HG02938 (cell line): ENCODE measurements around the gene GPR146.
"Not testable (repeated sequence)": the region's sequence is repeated elsewhere in the genome, so short reads cannot be mapped to it uniquely, and the experiment has no call there.

ENCODE experiments used
- ATAC-seq: cut with Tn5 transposase; IDR thresholded peaks from one replicate; pipeline ENCODE4 v1.9.1; 2021; ENCODE audit warnings: mild to moderate bottlenecking, moderate library complexity; ENCODE audit not compliant: unreplicated experiment

Gene GPR146

GRCh38 chr7:1074018-1074417 is 29.7 kb downstream of the GPR146 start:
- ATAC-seq: not testable (repeated sequence)

GRCh38 chr7:1074593-1075431 is 30.5 kb downstream of the GPR146 start:
- no peak for ATAC-seq

GRCh38 chr7:1076184-1077072 is 32.1 kb downstream of the GPR146 start:
- no peak for ATAC-seq

- no peak for ATAC-seq
These were observed 34.2 kb downstream of the GPR146 start for GRCh38 chr7:1078519-1078918.

- no peak for ATAC-seq
These were observed 34.6 kb downstream of the GPR146 start for GRCh38 chr7:1078985-1079384.

- no peak for ATAC-seq
These were observed 35.2 kb downstream of the GPR146 start for GRCh38 chr7:1079546-1079945.

- no peak for ATAC-seq
These were observed 36.0 kb downstream of the GPR146 start for GRCh38 chr7:1080252-1080920.

GRCh38 chr7:1080921-1081255 is 36.5 kb downstream of the GPR146 start:
- ATAC-seq: no peak

- no peak for ATAC-seq
These were observed 37.0 kb downstream of the GPR146 start for GRCh38 chr7:1081336-1081735.

GRCh38 chr7:1081931-1082401 is 37.6 kb downstream of the GPR146 start:
- ATAC-seq: no peak

GRCh38 chr7:1083729-1084657 is 39.6 kb downstream of the GPR146 start:
- no peak for ATAC-seq

GRCh38 chr7:1085266-1085665 is 40.9 kb downstream of the GPR146 start:
- no peak for ATAC-seq

- no peak for ATAC-seq
These were observed 41.6 kb downstream of the GPR146 start for GRCh38 chr7:1085910-1086421.

- ATAC-seq: peak; percentile 69
These were observed 42.5 kb downstream of the GPR146 start for GRCh38 chr7:1086588-1087464.

- no peak for ATAC-seq
These were observed 43.1 kb downstream of the GPR146 start for GRCh38 chr7:1087465-1087814.

- no peak for ATAC-seq
These were observed 43.9 kb downstream of the GPR146 start, which contains the start of gene GPER1 for GRCh38 chr7:1087952-1088920. TSS of gene GPER1 (plus strand) at chr7:1088113. CDS start at chr7:1091729, 3,616 bp downstream.

GRCh38 chr7:1090236-1090635 is 45.9 kb downstream of the GPR146 start:
- ATAC-seq: no peak
